ENCODE results near the gene RPS6KA2. TPM values are rescaled to one million over a fixed set of nuclear protein-coding genes. Genes with fewer than 3 reads are reported as not detected.

The RPS6KA2 gene
- polyA plus RNA-seq, 2 donors: 5.7 to 8.7 TPM

GRCh38 chr6:166453651-166454050, 173.4 kb downstream of the RPS6KA2 start:
- H3K27me3 ChIP-seq (ENCODE audit: control insufficient read depth in 1 of 2, insufficient read depth in 2 of 2, low read length in 2 of 2): no peaks in the 10 kb centered on the region
- H3K36me3 ChIP-seq (ENCODE audit: control insufficient read depth in 2 of 2, insufficient read depth in 2 of 2, low read length in 1 of 2): peaks cover 0 to 10% of the 10 kb centered on the region in 2 donors
- H3K4me1 ChIP-seq (ENCODE audit: control insufficient read depth in 2 of 2, insufficient read depth in 2 of 2, low read length in 1 of 2): no peaks in the 10 kb centered on the region
- H3K9me3 ChIP-seq (ENCODE audit: control insufficient read depth in 2 of 2, insufficient read depth in 1 of 2, low read depth in 1 of 2, low read length in 1 of 2): no peaks in the 10 kb centered on the region
- H3K4me3 ChIP-seq (ENCODE audit: low read depth in 1 of 2, low read length in 2 of 2): no peak overlapping the region
- no peak overlapping the region for H3K27ac ChIP-seq (ENCODE audit: low read depth in 2 of 2, low read length in 1 of 2)
- WGBS, 2 donors: 95 to 98% methylated on average over 7 of the region's 7 CpGs

- Histone ChIP-seq H3K9me3 (ENCODE audit: control insufficient read depth in 2 of 2, insufficient read depth in 1 of 2, low read depth in 1 of 2, low read length in 1 of 2) (no peaks in the 10 kb centered on the region), H3K4me3 (ENCODE audit: low read depth in 1 of 2, low read length in 2 of 2) (no peak overlapping the region), H3K27ac (ENCODE audit: low read depth in 2 of 2, low read length in 1 of 2) (no peak overlapping the region), H3K27me3 (ENCODE audit: control insufficient read depth in 1 of 2, insufficient read depth in 2 of 2, low read length in 2 of 2) (no peaks in the 10 kb centered on the region), H3K36me3 (ENCODE audit: control insufficient read depth in 2 of 2, insufficient read depth in 2 of 2, low read length in 1 of 2) (peaks cover 0 to 15% of the 10 kb centered on the region in 2 donors), H3K4me1 (ENCODE audit: control insufficient read depth in 2 of 2, insufficient read depth in 2 of 2, low read length in 1 of 2) (no peaks in the 10 kb centered on the region)
- 75 to 82% methylated on average over 5 of the region's 5 CpGs for WGBS, 2 donors
Observed at GRCh38 chr6:166450167-166450873, 176.7 kb downstream of the RPS6KA2 start.

- no peaks in the 10 kb centered on the region for H3K4me1 ChIP-seq (ENCODE audit: control insufficient read depth in 2 of 2, insufficient read depth in 2 of 2, low read length in 1 of 2)
- no peak overlapping the region for H3K27ac ChIP-seq (ENCODE audit: low read depth in 2 of 2, low read length in 1 of 2)
- H3K27me3 ChIP-seq (ENCODE audit: control insufficient read depth in 1 of 2, insufficient read depth in 2 of 2, low read length in 2 of 2): no peaks in the 10 kb centered on the region
- 83 to 87% methylated on average over 9 of the region's 9 CpGs for WGBS, 2 donors
- no peaks in the 10 kb centered on the region for H3K9me3 ChIP-seq (ENCODE audit: control insufficient read depth in 2 of 2, insufficient read depth in 1 of 2, low read depth in 1 of 2, low read length in 1 of 2)
- H3K36me3 ChIP-seq (ENCODE audit: control insufficient read depth in 2 of 2, insufficient read depth in 2 of 2, low read length in 1 of 2): peaks cover 0 to 15% of the 10 kb centered on the region in 2 donors
- no peak overlapping the region for H3K4me3 ChIP-seq (ENCODE audit: low read depth in 1 of 2, low read length in 2 of 2)
Observed at GRCh38 chr6:166449641-166450040, 177.4 kb downstream of the RPS6KA2 start.

GRCh38 chr6:166449036-166449435, 178.0 kb downstream of the RPS6KA2 start:
- WGBS, 2 donors: 78 to 84% methylated on average over 7 of the region's 7 CpGs
- Histone ChIP-seq H3K27me3 (ENCODE audit: control insufficient read depth in 1 of 2, insufficient read depth in 2 of 2, low read length in 2 of 2) (no peaks in the 10 kb centered on the region), H3K4me3 (ENCODE audit: low read depth in 1 of 2, low read length in 2 of 2) (no peak overlapping the region), H3K4me1 (ENCODE audit: control insufficient read depth in 2 of 2, insufficient read depth in 2 of 2, low read length in 1 of 2) (no peaks in the 10 kb centered on the region), H3K36me3 (ENCODE audit: control insufficient read depth in 2 of 2, insufficient read depth in 2 of 2, low read length in 1 of 2) (peaks cover 0 to 17% of the 10 kb centered on the region in 2 donors), H3K9me3 (ENCODE audit: control insufficient read depth in 2 of 2, insufficient read depth in 1 of 2, low read depth in 1 of 2, low read length in 1 of 2) (no peaks in the 10 kb centered on the region), H3K27ac (ENCODE audit: low read depth in 2 of 2, low read length in 1 of 2) (no peak overlapping the region)

GRCh38 chr6:166448432-166448831, 178.6 kb downstream of the RPS6KA2 start:
- H3K4me3 ChIP-seq (ENCODE audit: low read depth in 1 of 2, low read length in 2 of 2): no peak overlapping the region
- no peaks in the 10 kb centered on the region for H3K27me3 ChIP-seq (ENCODE audit: control insufficient read depth in 1 of 2, insufficient read depth in 2 of 2, low read length in 2 of 2)
- H3K9me3 ChIP-seq (ENCODE audit: control insufficient read depth in 2 of 2, insufficient read depth in 1 of 2, low read depth in 1 of 2, low read length in 1 of 2): no peaks in the 10 kb centered on the region
- peaks cover 0 to 17% of the 10 kb centered on the region in 2 donors for H3K36me3 ChIP-seq (ENCODE audit: control insufficient read depth in 2 of 2, insufficient read depth in 2 of 2, low read length in 1 of 2)
- H3K4me1 ChIP-seq (ENCODE audit: control insufficient read depth in 2 of 2, insufficient read depth in 2 of 2, low read length in 1 of 2): no peaks in the 10 kb centered on the region
- no peak overlapping the region for H3K27ac ChIP-seq (ENCODE audit: low read depth in 2 of 2, low read length in 1 of 2)
- 90% methylated on average over 13 of the region's 13 CpGs for WGBS, 2 donors

- Histone ChIP-seq H3K4me1 (ENCODE audit: control insufficient read depth in 2 of 2, insufficient read depth in 2 of 2, low read length in 1 of 2) (no peaks in the 10 kb centered on the region), H3K27me3 (ENCODE audit: control insufficient read depth in 1 of 2, insufficient read depth in 2 of 2, low read length in 2 of 2) (no peaks in the 10 kb centered on the region), H3K36me3 (ENCODE audit: control insufficient read depth in 2 of 2, insufficient read depth in 2 of 2, low read length in 1 of 2) (peaks cover 0 to 19% of the 10 kb centered on the region in 2 donors), H3K27ac (ENCODE audit: low read depth in 2 of 2, low read length in 1 of 2) (no peak overlapping the region), H3K4me3 (ENCODE audit: low read depth in 1 of 2, low read length in 2 of 2) (no peak overlapping the region), H3K9me3 (ENCODE audit: control insufficient read depth in 2 of 2, insufficient read depth in 1 of 2, low read depth in 1 of 2, low read length in 1 of 2) (no peaks in the 10 kb centered on the region)
- WGBS, 2 donors: 92 to 93% methylated on average over 11 of the region's 11 CpGs
Observed at GRCh38 chr6:166446567-166447065, 180.4 kb downstream of the RPS6KA2 start.

GRCh38 chr6:166446146-166446545, 180.9 kb downstream of the RPS6KA2 start:
- peaks cover 0 to 21% of the 10 kb centered on the region in 2 donors for H3K36me3 ChIP-seq (ENCODE audit: control insufficient read depth in 2 of 2, insufficient read depth in 2 of 2, low read length in 1 of 2)
- WGBS, 2 donors: 82 to 84% methylated on average over 13 of the region's 13 CpGs
- H3K27me3 ChIP-seq (ENCODE audit: control insufficient read depth in 1 of 2, insufficient read depth in 2 of 2, low read length in 2 of 2): no peaks in the 10 kb centered on the region
- no peaks in the 10 kb centered on the region for H3K4me1 ChIP-seq (ENCODE audit: control insufficient read depth in 2 of 2, insufficient read depth in 2 of 2, low read length in 1 of 2)
- no peaks in the 10 kb centered on the region for H3K9me3 ChIP-seq (ENCODE audit: control insufficient read depth in 2 of 2, insufficient read depth in 1 of 2, low read depth in 1 of 2, low read length in 1 of 2)
- no peak overlapping the region for H3K27ac ChIP-seq (ENCODE audit: low read depth in 2 of 2, low read length in 1 of 2)
- H3K4me3 ChIP-seq (ENCODE audit: low read depth in 1 of 2, low read length in 2 of 2): no peak overlapping the region

GRCh38 chr6:166444446-166444845, 182.6 kb downstream of the RPS6KA2 start:
- Histone ChIP-seq H3K27ac (ENCODE audit: low read depth in 2 of 2, low read length in 1 of 2) (no peak overlapping the region), H3K36me3 (ENCODE audit: control insufficient read depth in 2 of 2, insufficient read depth in 2 of 2, low read length in 1 of 2) (peaks cover 0 to 18% of the 10 kb centered on the region in 2 donors), H3K27me3 (ENCODE audit: control insufficient read depth in 1 of 2, insufficient read depth in 2 of 2, low read length in 2 of 2) (no peaks in the 10 kb centered on the region), H3K9me3 (ENCODE audit: control insufficient read depth in 2 of 2, insufficient read depth in 1 of 2, low read depth in 1 of 2, low read length in 1 of 2) (no peaks in the 10 kb centered on the region), H3K4me1 (ENCODE audit: control insufficient read depth in 2 of 2, insufficient read depth in 2 of 2, low read length in 1 of 2) (no peaks in the 10 kb centered on the region), H3K4me3 (ENCODE audit: low read depth in 1 of 2, low read length in 2 of 2) (no peak overlapping the region)
- 88 to 93% methylated on average over 15 of the region's 15 CpGs for WGBS, 2 donors

GRCh38 chr6:166443166-166443565, 183.9 kb downstream of the RPS6KA2 start:
- no peak overlapping the region for H3K4me3 ChIP-seq (ENCODE audit: low read depth in 1 of 2, low read length in 2 of 2)
- WGBS, 2 donors: 77 to 82% methylated on average over 8 of the region's 8 CpGs
- peaks cover 0 to 10% of the 10 kb centered on the region in 2 donors for H3K36me3 ChIP-seq (ENCODE audit: control insufficient read depth in 2 of 2, insufficient read depth in 2 of 2, low read length in 1 of 2)
- no peaks in the 10 kb centered on the region for H3K9me3 ChIP-seq (ENCODE audit: control insufficient read depth in 2 of 2, insufficient read depth in 1 of 2, low read depth in 1 of 2, low read length in 1 of 2)
- H3K27me3 ChIP-seq (ENCODE audit: control insufficient read depth in 1 of 2, insufficient read depth in 2 of 2, low read length in 2 of 2): no peaks in the 10 kb centered on the region
- H3K27ac ChIP-seq (ENCODE audit: low read depth in 2 of 2, low read length in 1 of 2): no peak overlapping the region
- H3K4me1 ChIP-seq (ENCODE audit: control insufficient read depth in 2 of 2, insufficient read depth in 2 of 2, low read length in 1 of 2): no peaks in the 10 kb centered on the region

- H3K9me3 ChIP-seq (ENCODE audit: control insufficient read depth in 2 of 2, insufficient read depth in 1 of 2, low read depth in 1 of 2, low read length in 1 of 2): no peaks in the 10 kb centered on the region
- H3K36me3 ChIP-seq (ENCODE audit: control insufficient read depth in 2 of 2, insufficient read depth in 2 of 2, low read length in 1 of 2): peaks cover 0 to 8% of the 10 kb centered on the region in 2 donors
- H3K27ac ChIP-seq (ENCODE audit: low read depth in 2 of 2, low read length in 1 of 2): no peak overlapping the region
- peaks cover 0 to 2% of the 10 kb centered on the region in 2 donors for H3K4me1 ChIP-seq (ENCODE audit: control insufficient read depth in 2 of 2, insufficient read depth in 2 of 2, low read length in 1 of 2)
- no peaks in the 10 kb centered on the region for H3K27me3 ChIP-seq (ENCODE audit: control insufficient read depth in 1 of 2, insufficient read depth in 2 of 2, low read length in 2 of 2)
- no peak overlapping the region for H3K4me3 ChIP-seq (ENCODE audit: low read depth in 1 of 2, low read length in 2 of 2)
- 83 to 86% methylated on average over 18 of the region's 18 CpGs for WGBS, 2 donors
Observed at GRCh38 chr6:166442131-166442685, 184.8 kb downstream of the RPS6KA2 start.
